SHP77 treated with DMSO at 0.1 percent for 48 hours (cell line): ENCODE data around the gene IQSEC1.
"Not testable (repeated sequence)": the region's sequence is repeated elsewhere in the genome, so short reads cannot be mapped to it uniquely, and the experiment has no call there.

Source experiments
- DNase-seq: peaks from one replicate; lab custom pipeline; 2025; lab: John Stamatoyannopoulos, UW

IQSEC1 gene

GRCh38 chr3:12869035-12869621 is 204.1 kb downstream of the IQSEC1 start:
- DNase-seq, result no peak

DNA sequence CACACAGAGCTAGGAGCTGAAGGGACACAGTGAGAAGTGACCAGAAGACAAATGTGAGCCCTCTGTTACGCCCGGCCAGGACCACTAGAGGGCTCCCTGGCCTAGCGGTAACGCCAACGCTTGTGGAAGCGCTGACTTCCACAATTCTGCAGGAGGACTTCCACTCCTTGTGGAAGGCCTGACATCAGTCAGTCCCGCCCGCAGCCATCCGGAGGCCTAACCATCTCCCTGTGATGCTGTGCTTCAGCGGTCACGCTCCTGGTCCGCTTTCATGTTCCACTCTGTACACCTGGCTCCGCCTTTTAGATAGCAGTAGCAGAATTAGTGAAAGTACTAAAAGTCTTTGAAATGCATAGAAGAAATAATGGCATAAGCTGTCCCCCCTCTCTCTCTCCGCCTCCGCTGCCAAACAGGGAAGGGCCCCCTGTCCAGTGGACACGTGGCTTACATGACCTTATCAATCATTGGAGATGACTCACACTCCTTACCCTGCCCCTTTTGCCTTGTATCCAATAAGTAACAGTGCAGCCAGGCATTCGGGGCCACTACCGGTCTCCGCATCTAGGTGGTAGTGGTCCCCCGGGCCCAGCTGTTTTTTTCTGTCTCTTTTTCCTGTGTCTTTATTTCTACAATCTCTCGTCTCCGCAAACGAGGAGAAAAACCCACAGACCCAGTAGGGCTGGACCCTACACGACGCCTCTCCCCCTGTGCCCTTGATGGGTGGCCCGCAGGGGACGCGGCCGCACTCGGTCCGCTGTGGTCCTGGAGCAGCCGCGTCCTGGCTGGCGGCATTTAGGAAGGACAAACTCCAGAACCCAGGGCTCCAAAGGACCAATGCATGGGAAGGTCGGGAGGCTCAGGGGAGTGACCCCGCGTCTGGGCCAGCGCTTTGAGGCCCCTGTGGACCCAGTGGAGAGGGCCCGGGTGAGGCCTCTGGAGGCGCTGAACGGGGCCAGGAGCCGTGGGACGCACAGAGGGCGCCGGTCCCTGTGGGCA is 204.9 kb downstream of the IQSEC1 start:
- DNase-seq, result peak; percentile 73

GRCh38 chr3:12866836-12867235 is 206.4 kb downstream of the IQSEC1 start:
- DNase-seq, result no peak

DNA sequence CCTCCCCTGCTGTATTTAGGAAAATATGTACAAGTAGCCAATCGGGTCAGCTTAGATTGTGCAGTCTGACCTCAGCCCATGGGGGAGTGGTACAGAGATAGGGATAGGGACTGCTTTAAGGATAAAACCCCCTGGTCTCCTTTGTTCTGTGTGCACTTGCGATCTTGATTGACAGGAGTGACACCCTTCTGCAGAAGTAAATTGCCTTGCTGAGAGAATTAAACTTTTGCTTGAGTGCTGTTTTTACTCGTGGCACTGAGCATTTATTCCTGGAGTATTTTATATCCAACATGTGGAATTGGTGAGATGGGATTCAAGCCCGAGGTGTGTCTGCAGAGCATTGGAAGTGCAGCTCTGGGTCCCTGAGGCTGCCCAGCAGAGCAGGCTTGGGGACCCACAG is 208.0 kb downstream of the IQSEC1 start:
- no peak for DNase-seq

DNA sequence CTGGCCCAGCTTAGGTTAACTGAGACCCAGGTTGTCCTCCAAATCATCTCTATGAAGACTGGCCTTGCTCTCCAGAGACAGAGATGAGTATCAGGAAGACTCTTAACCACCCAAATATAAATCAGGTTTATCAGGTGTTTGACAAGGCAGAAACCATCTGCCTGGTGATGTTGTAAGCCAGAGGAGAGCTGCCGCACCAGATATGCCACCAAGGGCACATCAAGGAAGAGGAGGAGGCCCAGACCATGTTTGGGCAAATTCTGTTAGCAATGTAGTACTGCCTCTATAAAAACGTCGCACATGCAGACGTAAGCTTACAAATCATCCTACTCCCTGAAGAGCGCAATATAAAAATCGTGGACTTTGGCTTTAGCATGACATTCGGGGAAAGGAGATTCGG is 210.8 kb downstream of the IQSEC1 start:
- no peak for DNase-seq

GRCh38 chr3:12861611-12862010 is 211.6 kb downstream of the IQSEC1 start:
- DNase-seq, result no peak

GRCh38 chr3:12859840-12860239 is 213.4 kb downstream of the IQSEC1 start:
- DNase-seq, result no peak

DNA sequence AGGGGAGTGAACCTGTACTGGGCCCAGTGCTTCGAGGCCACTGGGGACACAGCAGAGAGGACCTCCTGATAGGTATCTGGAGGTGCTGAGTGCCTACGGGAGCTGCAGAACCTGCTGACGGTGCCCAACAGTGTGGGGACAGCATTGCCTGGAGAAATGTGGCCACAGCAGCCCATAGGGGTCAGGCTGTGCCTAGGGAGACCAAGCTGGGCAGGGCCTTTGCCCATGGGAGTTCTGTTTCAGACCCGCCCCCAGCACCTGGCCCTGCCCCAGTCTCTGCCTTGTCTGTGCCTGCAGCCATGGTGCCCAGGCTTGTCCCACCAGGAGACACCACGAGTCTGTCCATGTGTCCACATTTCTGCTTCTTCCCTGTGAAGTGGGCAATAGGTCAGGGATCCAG is 216.6 kb downstream of the IQSEC1 start:
- DNase-seq, result no peak

DNA sequence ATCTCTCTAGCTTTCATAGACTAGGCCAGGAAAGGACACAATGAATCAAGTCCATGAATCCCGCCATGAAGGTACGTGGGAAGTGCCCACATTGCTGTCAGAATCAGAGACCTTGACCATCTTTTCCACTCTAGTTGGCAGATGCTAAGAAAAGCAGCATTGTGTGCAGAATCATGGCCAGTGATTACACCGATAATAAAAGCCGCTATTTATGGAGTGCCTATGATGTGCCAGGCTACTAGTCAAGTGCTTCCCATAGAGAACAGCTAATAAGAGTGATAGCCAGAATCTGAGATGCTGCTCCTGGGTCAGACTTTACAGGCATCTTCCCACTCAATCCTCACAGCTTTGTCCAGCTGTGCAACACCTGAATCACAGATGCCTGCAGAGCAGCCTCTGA is 218.7 kb downstream of the IQSEC1 start:
- DNase-seq, result no peak

GRCh38 chr3:12853847-12854246 is 219.4 kb downstream of the IQSEC1 start:
- not testable (repeated sequence) for DNase-seq

- DNase-seq, result no peak
Measured at GRCh38 chr3:12852201-12852600, 221.0 kb downstream of the IQSEC1 start.
